ENCODE results near the gene KRT15.

Gene KRT15

DNA sequence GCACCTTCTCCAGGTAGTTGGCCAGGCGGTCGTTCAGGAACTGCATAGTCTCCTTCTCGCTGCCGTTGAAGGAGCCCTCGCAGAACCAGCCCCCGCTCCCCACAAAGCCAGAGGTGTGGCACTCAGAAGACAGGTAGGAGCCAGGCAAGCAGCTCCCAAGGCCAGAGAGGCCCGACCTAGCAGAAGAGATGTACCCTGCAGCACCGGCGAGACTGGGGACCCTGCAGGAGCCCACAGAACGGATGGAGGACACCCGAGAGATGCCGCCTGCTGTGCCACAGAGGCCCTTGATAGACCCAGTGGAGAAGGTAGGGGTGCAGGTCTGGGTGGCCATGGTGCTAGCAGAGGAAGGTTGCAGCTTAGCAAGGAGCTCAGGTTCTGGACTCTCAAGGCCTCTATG lies 29.2 kb downstream of the KRT15 start, which contains the start of gene KRT36:
Gene KRT36 (minus strand): TSS at position 380 of the 400 bp plus-strand sequence. CDS start 46 bp downstream, at position 334.
- no peak for DNase-seq (ENCODE audit: low read depth)
- TF ChIP-seq, protein P1, sequence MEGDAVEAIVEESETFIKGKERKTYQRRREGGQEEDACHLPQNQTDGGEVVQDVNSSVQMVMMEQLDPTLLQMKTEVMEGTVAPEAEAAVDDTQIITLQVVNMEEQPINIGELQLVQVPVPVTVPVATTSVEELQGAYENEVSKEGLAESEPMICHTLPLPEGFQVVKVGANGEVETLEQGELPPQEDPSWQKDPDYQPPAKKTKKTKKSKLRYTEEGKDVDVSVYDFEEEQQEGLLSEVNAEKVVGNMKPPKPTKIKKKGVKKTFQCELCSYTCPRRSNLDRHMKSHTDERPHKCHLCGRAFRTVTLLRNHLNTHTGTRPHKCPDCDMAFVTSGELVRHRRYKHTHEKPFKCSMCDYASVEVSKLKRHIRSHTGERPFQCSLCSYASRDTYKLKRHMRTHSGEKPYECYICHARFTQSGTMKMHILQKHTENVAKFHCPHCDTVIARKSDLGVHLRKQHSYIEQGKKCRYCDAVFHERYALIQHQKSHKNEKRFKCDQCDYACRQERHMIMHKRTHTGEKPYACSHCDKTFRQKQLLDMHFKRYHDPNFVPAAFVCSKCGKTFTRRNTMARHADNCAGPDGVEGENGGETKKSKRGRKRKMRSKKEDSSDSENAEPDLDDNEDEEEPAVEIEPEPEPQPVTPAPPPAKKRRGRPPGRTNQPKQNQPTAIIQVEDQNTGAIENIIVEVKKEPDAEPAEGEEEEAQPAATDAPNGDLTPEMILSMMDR (conservative IDR thresholded peaks at IDR 0.05; ENCODE audit: low read depth, low read length): no peak
- H3K4me3 ChIP-seq (ENCODE audit: low read depth, low read length): no peak within 1 kb of the TSS

DNA sequence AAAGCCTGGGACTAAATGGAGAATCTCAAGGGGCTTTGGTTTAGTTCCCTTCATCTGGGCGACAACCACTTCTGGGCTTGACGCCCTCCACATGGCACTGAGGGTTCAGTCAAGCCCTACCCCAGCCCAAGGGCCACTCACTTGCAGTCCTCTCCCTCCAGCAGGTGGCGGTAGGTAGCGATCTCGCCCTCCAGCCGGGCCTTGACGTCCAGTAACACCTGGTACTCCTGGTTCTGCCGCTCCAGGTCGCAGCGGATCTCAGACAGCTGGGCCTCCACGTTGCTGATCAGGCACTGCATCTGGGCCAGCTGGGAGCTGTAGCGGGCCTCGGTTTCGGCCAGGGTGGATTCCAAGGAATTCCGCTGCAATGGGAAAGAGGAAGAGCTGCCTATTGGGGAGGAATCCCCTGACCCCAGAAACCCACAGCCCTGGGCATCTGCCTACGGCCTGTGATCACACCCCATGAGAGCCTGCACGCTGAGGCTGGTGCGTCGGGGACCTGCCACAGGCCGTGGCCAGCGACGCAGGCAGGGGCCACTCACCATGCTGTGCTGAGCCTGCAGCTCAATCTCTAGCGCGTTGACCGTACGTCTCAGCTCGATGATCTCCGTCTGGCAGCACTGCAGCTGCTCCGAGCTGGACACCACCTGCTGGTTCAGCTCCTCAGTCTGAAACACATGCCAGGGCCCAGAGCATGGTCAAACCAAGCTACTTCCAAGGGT lies 31.7 kb downstream of the KRT15 start:
- TF ChIP-seq, protein P1 (conservative IDR thresholded peaks at IDR 0.05; ENCODE audit: low read depth, low read length): peak; percentile 48
- H3K4me3 ChIP-seq (ENCODE audit: low read depth, low read length): no peak overlapping the region
- DNase-seq (ENCODE audit: low read depth): no peak

DNA sequence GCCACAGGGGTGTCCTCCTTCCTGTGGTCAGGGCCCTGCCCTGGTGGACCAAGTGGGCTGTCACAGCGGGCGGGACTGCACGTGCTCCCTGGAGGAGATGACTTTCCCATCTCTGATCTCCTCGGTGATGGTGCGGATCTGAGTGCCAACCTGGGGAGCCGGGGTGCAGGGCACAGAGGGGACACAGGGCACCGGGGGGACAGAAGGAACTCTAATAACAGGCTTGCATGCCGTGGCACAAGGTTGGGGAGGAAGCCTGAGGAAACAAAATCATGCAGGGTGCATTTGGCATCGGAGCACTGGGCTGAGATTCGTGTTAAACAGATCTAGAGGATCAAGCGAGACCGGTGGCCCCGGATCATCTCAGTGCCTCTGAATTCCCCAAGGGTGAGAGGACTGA lies 32.4 kb downstream of the KRT15 start:
- no peak overlapping the region for H3K4me3 ChIP-seq (ENCODE audit: low read depth, low read length)
- TF ChIP-seq, protein P1 (conservative IDR thresholded peaks at IDR 0.05; ENCODE audit: low read depth, low read length): no peak
- no peak for DNase-seq (ENCODE audit: low read depth)

DNA sequence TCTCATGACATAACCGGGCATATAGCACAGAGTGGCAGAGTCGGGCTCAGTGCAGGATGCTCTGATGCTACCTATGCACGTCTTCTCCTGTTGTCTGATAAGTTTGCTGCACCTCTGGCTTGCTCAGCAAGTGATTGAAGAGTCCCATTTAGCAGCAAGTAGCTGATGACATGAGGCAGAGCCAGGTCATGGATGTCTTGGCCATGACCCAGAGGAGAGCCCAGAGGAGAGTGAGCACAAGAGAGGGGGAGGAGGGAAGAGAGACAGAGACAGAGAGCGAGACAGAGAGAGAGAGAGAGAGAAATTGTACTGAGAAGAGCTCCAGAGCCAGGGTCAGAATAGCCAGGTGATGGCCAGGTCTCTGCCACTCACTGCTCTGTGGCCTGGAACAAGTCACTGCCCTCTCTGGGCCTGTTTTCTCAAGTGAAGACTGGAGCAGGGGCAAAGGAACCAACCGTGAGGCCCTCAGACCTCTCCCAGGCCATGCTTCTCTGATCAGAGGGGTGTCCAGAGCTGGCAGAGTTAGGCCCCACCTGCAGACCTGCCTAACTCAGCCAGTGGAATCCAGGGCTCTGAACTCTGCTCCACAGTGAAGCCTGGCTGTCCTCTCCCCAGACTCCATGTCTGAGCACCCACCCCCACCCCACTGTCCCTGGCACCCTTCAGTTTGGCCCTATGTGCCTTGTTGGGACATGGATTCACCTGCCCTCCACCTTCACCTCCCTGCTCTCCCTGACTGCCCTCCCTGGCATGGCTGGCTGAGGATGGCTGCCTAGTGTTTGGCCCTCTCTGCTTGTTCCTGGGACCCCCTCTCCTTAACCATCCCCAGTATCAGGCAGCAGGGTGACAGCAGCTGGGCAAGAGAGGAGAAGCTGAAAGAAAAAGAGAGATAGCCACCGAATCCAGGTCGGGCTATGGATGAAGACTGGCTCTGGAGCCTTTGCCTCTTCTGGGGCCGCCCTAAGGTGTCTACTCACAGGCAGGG lies 33.5 kb downstream of the KRT15 start:
- TF ChIP-seq, protein P1 (conservative IDR thresholded peaks at IDR 0.05; ENCODE audit: low read depth, low read length): no peak
- no peak overlapping the region for H3K4me3 ChIP-seq (ENCODE audit: low read depth, low read length)
- no peak for DNase-seq (ENCODE audit: low read depth)

DNA sequence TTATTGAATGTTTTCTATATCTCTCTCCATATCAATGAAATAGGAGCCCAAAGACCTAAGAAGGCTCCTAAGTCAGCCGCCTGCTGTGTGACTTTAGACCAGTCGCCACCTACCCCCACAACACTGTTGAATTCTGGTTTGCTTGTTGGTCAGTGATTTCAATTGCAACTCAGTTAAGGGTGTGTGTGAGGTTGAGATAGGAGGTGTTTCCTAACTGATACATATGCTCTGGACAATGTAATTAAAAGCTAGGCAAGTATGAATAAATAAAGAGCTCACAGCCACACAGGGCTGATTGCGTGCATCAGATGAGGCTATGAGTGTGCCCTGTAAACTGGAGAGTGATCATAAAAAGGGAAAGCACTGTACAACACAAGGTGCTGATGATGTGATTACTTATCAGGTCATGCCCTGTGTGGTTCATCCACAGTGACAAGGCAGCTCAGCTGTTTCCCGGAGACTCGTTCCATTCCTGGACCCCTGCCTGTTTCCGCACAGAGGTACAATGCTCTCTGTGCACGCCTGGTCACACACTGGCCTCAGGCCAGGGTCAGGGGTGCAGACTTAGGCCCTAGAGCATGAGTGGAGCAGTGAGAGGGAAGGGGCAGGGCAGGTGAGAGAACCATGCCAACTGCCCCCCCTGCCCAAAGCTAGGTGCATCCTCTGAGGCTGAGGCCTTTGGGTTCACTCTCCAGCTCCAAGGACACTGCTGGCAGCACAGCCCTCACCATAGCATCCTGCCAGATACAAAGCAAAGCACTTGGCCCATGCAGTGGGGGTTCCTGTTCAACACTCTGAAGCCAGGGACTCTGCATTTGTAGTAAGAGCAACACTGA lies 34.5 kb downstream of the KRT15 start:
- no peak for DNase-seq (ENCODE audit: low read depth)
- no peak overlapping the region for H3K4me3 ChIP-seq (ENCODE audit: low read depth, low read length)
- TF ChIP-seq, protein P1 (conservative IDR thresholded peaks at IDR 0.05; ENCODE audit: low read depth, low read length): no peak

DNA sequence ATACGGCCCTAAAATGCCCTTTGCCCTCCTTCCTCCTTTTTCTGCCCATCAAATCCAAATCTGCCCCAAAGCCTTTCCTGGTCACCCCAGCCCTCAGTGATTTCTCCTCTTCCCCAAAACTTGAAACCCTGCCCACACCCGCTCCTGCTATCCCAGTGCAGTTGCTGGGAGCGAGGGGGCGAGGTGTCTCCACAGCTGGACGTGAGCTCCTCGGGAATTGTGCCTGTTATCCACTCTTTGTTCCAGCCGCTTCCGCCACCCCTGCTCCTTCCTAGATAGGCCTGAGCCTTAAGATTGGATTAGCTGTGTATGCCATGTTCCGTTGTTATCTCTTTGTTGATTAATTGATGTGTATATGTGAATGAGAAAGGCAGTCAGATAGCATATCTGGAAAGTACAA lies 35.2 kb downstream of the KRT15 start:
- TF ChIP-seq, protein P1 (conservative IDR thresholded peaks at IDR 0.05; ENCODE audit: low read depth, low read length): no peak
- H3K4me3 ChIP-seq (ENCODE audit: low read depth, low read length): no peak overlapping the region
- DNase-seq (ENCODE audit: low read depth): no peak

Data from choroid plexus epithelial cell (primary cell).